Spleen (tissue), 3 donors: Measurements from ENCODE around the gene TNFAIP2.

Source experiments
- POLR2A ChIP-seq, 3 donors: fragments of 450-650 bp; IDR thresholded peaks; one replicate each; pipeline ENCODE4 v1.5.1; 2017; ENCODE audit warnings: antibody characterized with exemption in 3 of 3, mild to moderate bottlenecking in 1 of 3
- POLR2AphosphoS5 ChIP-seq, 3 donors: sonication (generic); formaldehyde crosslinking; IDR thresholded peaks; one replicate each; pipeline ENCODE4 v1.5.1; 2017; ENCODE audit warnings: antibody characterized with exemption in 3 of 3

- TF ChIP-seq POLR2AphosphoS5 (IDR thresholded peaks at IDR 0.05) (no peak), POLR2A (IDR thresholded peaks at IDR 0.05) (no peak)
Measured at GRCh38 chr14:103101257-103101962, 21.9 kb upstream of the TNFAIP2 start.
